ENCODE measurements around the gene HHAT. TPM values are rescaled to one million over a fixed set of nuclear protein-coding genes. Genes with fewer than 3 reads are reported as not detected.

The HHAT gene
- total RNA-seq, 1 donor from 2014 or later: 11.8 TPM

GRCh38 chr1:210499956-210500355 lies 171.3 kb downstream of the HHAT start:
- Histone ChIP-seq H3K9me3 (no peaks in the 10 kb centered on the region), H3K4me1 (no peaks in the 10 kb centered on the region), H3K4me3 (no peak overlapping the region), H3K27ac (no peak overlapping the region), H3K27me3 (no peaks in the 10 kb centered on the region), H3K36me3 (no peaks in the 10 kb centered on the region)
- DNase-seq (ENCODE audit: extremely low spot score in 2 of 2): no peak
- TF ChIP-seq POLR2A (IDR thresholded peaks at IDR 0.05): no peak
- TF ChIP-seq CTCF (IDR thresholded peaks at IDR 0.05): no peak
- intact Hi-C loops (cut with DNase I): no loop called here

GRCh38 chr1:210500831-210501230 lies 172.1 kb downstream of the HHAT start:
- H3K36me3 ChIP-seq: no peaks in the 10 kb centered on the region
- H3K4me1 ChIP-seq: no peaks in the 10 kb centered on the region
- no peak overlapping the region for H3K4me3 ChIP-seq
- intact Hi-C loops (cut with DNase I): no loop called here
- no peak for DNase-seq (ENCODE audit: extremely low spot score in 2 of 2)
- no peak overlapping the region for H3K27ac ChIP-seq
- TF ChIP-seq CTCF (IDR thresholded peaks at IDR 0.05) (no peak), POLR2A (IDR thresholded peaks at IDR 0.05) (no peak), POLR2AphosphoS5 (IDR thresholded peaks at IDR 0.05; ENCODE audit: insufficient read depth in 1 of 2, low read depth in 1 of 2) (no peak)
- H3K27me3 ChIP-seq: no peaks in the 10 kb centered on the region
- H3K9me3 ChIP-seq: no peaks in the 10 kb centered on the region

DNA sequence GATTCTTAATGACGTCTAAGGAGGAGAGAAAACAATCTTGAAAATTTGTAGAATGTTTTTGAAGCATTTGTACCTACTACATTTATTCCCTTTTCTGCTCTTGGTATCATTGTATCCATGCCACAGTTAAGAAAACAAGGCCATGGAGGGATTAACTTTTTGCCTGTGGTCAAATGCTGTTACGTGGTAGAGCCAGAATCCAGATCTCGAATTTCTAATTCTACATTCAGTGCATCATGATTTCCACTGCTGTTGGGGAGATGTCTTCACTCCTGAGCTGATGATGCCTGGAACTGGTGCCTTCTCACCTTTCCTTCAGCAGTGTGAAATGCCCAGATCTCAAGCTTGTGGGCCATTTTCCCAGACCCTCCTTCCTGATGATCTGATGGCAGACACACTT lies 175.6 kb downstream of the HHAT start:
- H3K27ac ChIP-seq: no peak overlapping the region
- no peaks in the 10 kb centered on the region for H3K27me3 ChIP-seq
- intact Hi-C loops (cut with DNase I): no loop called here
- no peak for DNase-seq (ENCODE audit: extremely low spot score in 2 of 2)
- no peaks in the 10 kb centered on the region for H3K9me3 ChIP-seq
- no peaks in the 10 kb centered on the region for H3K36me3 ChIP-seq
- H3K4me1 ChIP-seq: no peaks in the 10 kb centered on the region
- TF ChIP-seq POLR2A (IDR thresholded peaks at IDR 0.05) (no peak), POLR2AphosphoS5 (IDR thresholded peaks at IDR 0.05; ENCODE audit: insufficient read depth in 1 of 2, low read depth in 1 of 2) (no peak), CTCF (IDR thresholded peaks at IDR 0.05) (no peak)
- no peak overlapping the region for H3K4me3 ChIP-seq

- intact Hi-C loops (cut with DNase I): no loop called here
- Histone ChIP-seq H3K36me3 (no peaks in the 10 kb centered on the region), H3K4me1 (no peaks in the 10 kb centered on the region), H3K4me3 (no peak overlapping the region), H3K9me3 (no peaks in the 10 kb centered on the region), H3K27ac (no peak overlapping the region), H3K27me3 (no peaks in the 10 kb centered on the region)
- no peak for DNase-seq (ENCODE audit: extremely low spot score in 2 of 2)
- TF ChIP-seq POLR2A (IDR thresholded peaks at IDR 0.05) (no peak), CTCF (IDR thresholded peaks at IDR 0.05) (no peak), POLR2AphosphoS5 (IDR thresholded peaks at IDR 0.05; ENCODE audit: insufficient read depth in 1 of 2, low read depth in 1 of 2) (no peak)
These were observed 177.1 kb downstream of the HHAT start for GRCh38 chr1:210505601-210506496.

DNA sequence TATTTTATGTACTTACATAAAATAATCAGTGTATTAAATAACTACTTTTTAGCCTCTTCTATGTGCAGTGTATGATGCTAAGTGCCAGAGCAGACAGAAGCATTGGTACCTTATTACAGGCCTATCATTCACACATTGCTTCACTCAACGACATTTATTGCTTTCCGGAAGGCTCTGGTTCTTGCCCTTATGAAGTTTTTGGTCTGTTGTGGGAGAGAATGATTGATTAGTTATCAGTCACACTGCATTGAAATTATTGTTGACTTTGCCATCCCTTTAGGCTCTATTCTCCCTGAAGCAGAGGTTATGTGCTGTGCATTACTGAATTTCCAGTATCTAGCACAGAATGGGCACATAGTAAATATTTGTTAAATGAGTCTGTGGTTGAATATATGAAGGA lies 178.0 kb downstream of the HHAT start:
- intact Hi-C loops (cut with DNase I): no loop called here
- Histone ChIP-seq H3K36me3 (no peaks in the 10 kb centered on the region), H3K27ac (no peak overlapping the region), H3K4me3 (no peak overlapping the region), H3K4me1 (no peaks in the 10 kb centered on the region), H3K27me3 (no peaks in the 10 kb centered on the region), H3K9me3 (no peaks in the 10 kb centered on the region)
- DNase-seq (ENCODE audit: extremely low spot score in 2 of 2): no peak
- TF ChIP-seq POLR2AphosphoS5 (IDR thresholded peaks at IDR 0.05; ENCODE audit: insufficient read depth in 1 of 2, low read depth in 1 of 2): no peak
- no peak for TF ChIP-seq POLR2A (IDR thresholded peaks at IDR 0.05)
- TF ChIP-seq CTCF (IDR thresholded peaks at IDR 0.05): no peak

Data from vagina (tissue), 2 donors.